Gastroesophageal sphincter (tissue), 4 donors: ENCODE data around the gene BPI. TPM values are rescaled to one million over a fixed set of nuclear protein-coding genes. Genes with fewer than 3 reads are reported as not detected.

Source experiments
- ATAC-seq: fragments of 150-250 bp; one replicate; pipeline ENCODE4 v1.9.1; 2016; ENCODE audit warnings: mild to moderate bottlenecking, moderate library complexity
- H3K27ac ChIP-seq, 4 donors: fragments of 200-600 bp; sonication (generic) in 3 of 4; 1 replicate in 3 of 4; 2 replicates in 1 of 4; pipeline ENCODE4 v1.5.1; 2016 to 2019
- H3K27me3 ChIP-seq: fragments of 200-600 bp; sonication (generic); one replicate; pipeline ENCODE4 v1.5.1; 2019
- H3K36me3 ChIP-seq, 2 donors: fragments of 200-600 bp; sonication (generic); one replicate each; pipeline ENCODE4 v1.5.1; 2019; ENCODE audit warnings: control low read depth in 1 of 2
- H3K4me1 ChIP-seq, 3 donors: fragments of 200-600 bp; sonication (generic); 1 replicate in 2 of 3; 2 replicates in 1 of 3; pipeline ENCODE4 v1.5.1; 2016 to 2019; ENCODE audit warnings: control low read depth in 2 of 3
- H3K4me3 ChIP-seq, 2 donors: fragments of 200-600 bp; sonication (generic); one replicate each; pipeline ENCODE4 v1.5.1; 2019; ENCODE audit warnings: mild to moderate bottlenecking in 1 of 2, moderate library complexity in 1 of 2
- H3K9me3 ChIP-seq, 3 donors: fragments of 200-600 bp; sonication (generic); one replicate each; pipeline ENCODE4 v1.5.1; 2017 to 2019; ENCODE audit warnings: control low read depth in 2 of 3
- EP300 ChIP-seq: sonication (generic); formaldehyde crosslinking; IDR thresholded peaks from one replicate; pipeline ENCODE4 v1.6.1; 2017; ENCODE audit warnings: antibody characterized with exemption, mild to moderate bottlenecking
- POLR2A ChIP-seq, 2 donors: fragments of 450-650 bp; IDR thresholded peaks; one replicate each; pipeline ENCODE4 v1.6.1; 2017; ENCODE audit warnings: antibody characterized with exemption in 2 of 2, mild to moderate bottlenecking in 2 of 2, moderate library complexity in 1 of 2
- POLR2AphosphoS5 ChIP-seq: sonication (generic); formaldehyde crosslinking; IDR thresholded peaks from one replicate; pipeline ENCODE4 v1.6.1; 2017; ENCODE audit warnings: antibody characterized with exemption
- WGBS, 2 donors: methylation state at CpG; one replicate each; pipeline ENCODE4 v1.1.5; 2018; ENCODE audit warnings: low coverage in 1 of 2; 5-methylcytosine and 5-hydroxymethylcytosine counted together
- total RNA-seq, 4 donors: library from RNA; depleted of rRNA; stranded (reverse); fragments of >200 nt; gene quantifications; one replicate each; pipeline ENCODE4 v1.1.0, GENCODE V29; 2016
- TF ChIP-seq, protein P1 (sequence below), 4 experiments: fragments of 200-600 bp in 2 of 4; fragments of 450-650 bp in 2 of 4; sonication (generic) in 1 of 4; IDR thresholded peaks; one replicate each; pipeline ENCODE4 v1.5.1; 2017 to 2019; ENCODE audit warnings: antibody characterized with exemption in 4 of 4, mild to moderate bottlenecking in 2 of 4, moderate library complexity in 2 of 4

Gene BPI
- total RNA-seq, 4 donors from 2014 or later = 0.27 to 0.47 TPM; not detected in 2

DNA sequence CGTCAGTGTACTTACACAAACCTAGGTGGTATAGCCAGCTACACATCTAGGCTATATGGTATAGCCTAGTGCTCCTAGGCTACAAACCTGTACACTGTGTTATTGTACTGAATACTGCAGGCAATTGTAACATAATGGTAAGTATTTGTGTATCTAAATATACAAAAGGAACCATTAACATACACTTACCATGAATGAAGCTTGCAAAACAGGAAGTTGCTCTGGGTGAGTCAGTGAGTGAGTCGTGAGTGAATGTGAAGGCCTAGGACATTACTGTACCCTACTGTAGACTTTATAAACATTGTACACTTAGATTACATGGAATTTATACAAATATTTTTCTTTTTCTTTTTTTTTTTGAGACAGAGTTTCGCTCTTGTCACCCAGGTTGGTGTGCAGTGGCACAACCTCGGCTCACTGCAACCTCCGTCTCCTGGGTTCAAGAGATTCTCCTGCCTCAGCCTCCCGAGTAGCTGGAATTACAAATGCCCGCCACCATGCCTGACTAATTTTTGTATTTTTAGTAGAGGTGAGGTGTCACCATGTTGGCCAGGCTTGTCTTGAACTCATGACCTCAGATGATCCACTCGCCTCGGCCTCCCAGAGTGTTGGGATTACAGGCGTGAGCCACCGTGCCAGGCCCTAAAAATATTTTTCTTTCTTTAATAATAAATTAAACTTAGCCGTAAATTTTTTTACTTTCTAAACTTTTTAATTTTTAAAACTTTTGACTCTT lies 28.0 kb upstream of the BPI start:
- H3K4me3 ChIP-seq = no peak overlapping the region
- WGBS, 2 donors = 70 to 76% methylated on average over 12 of the region's 12 CpGs
- ATAC-seq = no peak
- no peak overlapping the region for H3K27ac ChIP-seq
- H3K27me3 ChIP-seq = no peaks in the 10 kb centered on the region
- TF ChIP-seq POLR2A (IDR thresholded peaks at IDR 0.05) (no peak), EP300 (no peak), POLR2AphosphoS5 (no peak)
- TF ChIP-seq, protein P1, sequence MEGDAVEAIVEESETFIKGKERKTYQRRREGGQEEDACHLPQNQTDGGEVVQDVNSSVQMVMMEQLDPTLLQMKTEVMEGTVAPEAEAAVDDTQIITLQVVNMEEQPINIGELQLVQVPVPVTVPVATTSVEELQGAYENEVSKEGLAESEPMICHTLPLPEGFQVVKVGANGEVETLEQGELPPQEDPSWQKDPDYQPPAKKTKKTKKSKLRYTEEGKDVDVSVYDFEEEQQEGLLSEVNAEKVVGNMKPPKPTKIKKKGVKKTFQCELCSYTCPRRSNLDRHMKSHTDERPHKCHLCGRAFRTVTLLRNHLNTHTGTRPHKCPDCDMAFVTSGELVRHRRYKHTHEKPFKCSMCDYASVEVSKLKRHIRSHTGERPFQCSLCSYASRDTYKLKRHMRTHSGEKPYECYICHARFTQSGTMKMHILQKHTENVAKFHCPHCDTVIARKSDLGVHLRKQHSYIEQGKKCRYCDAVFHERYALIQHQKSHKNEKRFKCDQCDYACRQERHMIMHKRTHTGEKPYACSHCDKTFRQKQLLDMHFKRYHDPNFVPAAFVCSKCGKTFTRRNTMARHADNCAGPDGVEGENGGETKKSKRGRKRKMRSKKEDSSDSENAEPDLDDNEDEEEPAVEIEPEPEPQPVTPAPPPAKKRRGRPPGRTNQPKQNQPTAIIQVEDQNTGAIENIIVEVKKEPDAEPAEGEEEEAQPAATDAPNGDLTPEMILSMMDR (IDR thresholded peaks at IDR 0.05) = no peak
- peaks cover 0 to 19% (median 6%) of the 10 kb centered on the region in 3 donors for H3K4me1 ChIP-seq
- no peaks in the 10 kb centered on the region for H3K36me3 ChIP-seq
- H3K9me3 ChIP-seq = no peaks in the 10 kb centered on the region

DNA sequence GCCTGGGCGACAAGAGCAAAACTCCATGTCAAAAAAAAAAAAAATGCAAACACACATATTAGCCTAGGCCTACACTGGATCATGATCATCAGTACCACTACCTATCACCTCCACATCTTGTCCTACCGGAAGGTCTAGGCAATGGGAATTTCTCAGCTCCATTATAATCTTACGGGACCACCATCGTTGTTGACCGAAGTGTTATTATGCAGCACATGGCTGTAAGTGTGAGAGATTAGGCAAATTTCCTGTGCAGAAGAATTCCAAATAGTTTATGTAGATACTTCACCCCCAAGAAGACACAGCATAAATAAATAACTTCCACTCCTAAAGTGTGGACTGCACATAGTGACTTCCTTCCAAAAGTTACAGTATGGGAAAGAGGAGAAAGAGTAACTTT lies 26.7 kb upstream of the BPI start:
- no peak for TF ChIP-seq POLR2AphosphoS5
- TF ChIP-seq EP300 = no peak
- TF ChIP-seq, protein P1 (IDR thresholded peaks at IDR 0.05) = no peak
- TF ChIP-seq POLR2A (IDR thresholded peaks at IDR 0.05) = no peak
- no peak overlapping the region for H3K27ac ChIP-seq
- H3K27me3 ChIP-seq = no peaks in the 10 kb centered on the region
- peaks cover 0 to 8% (median 0%) of the 10 kb centered on the region in 3 donors for H3K4me1 ChIP-seq
- H3K9me3 ChIP-seq = no peaks in the 10 kb centered on the region
- 86 to 100% methylated on average over 3 to 5 of the region's 5 CpGs for WGBS, 2 donors
- H3K4me3 ChIP-seq = no peak overlapping the region
- no peaks in the 10 kb centered on the region for H3K36me3 ChIP-seq
- no peak for ATAC-seq

DNA sequence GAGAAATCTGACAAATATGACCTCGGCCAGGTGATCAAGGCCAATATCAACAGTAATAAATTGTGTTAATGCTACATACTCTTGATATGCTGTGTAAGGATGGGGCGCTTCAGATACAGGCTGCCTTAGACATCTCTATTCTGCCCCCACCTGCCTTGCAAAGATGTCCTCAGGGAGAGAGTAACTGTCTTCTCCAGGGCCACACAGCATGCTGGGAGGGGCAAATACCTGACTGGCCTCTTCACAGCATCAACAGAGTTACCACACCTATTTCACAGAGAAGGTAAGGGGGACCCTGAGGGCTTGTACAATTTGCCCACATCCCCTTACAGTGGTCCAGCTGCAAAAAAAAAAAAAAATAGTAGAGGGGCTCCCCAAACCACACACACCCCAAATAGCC lies 26.3 kb upstream of the BPI start:
- peaks cover 0 to 8% (median 0%) of the 10 kb centered on the region in 3 donors for H3K4me1 ChIP-seq
- H3K27ac ChIP-seq = no peak overlapping the region
- H3K36me3 ChIP-seq = no peaks in the 10 kb centered on the region
- TF ChIP-seq, protein P1 (IDR thresholded peaks at IDR 0.05) = no peak
- TF ChIP-seq POLR2A (IDR thresholded peaks at IDR 0.05) (no peak), POLR2AphosphoS5 (no peak), EP300 (no peak)
- H3K4me3 ChIP-seq = no peak overlapping the region
- no peak for ATAC-seq
- H3K9me3 ChIP-seq = no peaks in the 10 kb centered on the region
- H3K27me3 ChIP-seq = no peaks in the 10 kb centered on the region
- WGBS, 2 donors = 81 to 100% methylated on average over 2 of the region's 2 CpGs

DNA sequence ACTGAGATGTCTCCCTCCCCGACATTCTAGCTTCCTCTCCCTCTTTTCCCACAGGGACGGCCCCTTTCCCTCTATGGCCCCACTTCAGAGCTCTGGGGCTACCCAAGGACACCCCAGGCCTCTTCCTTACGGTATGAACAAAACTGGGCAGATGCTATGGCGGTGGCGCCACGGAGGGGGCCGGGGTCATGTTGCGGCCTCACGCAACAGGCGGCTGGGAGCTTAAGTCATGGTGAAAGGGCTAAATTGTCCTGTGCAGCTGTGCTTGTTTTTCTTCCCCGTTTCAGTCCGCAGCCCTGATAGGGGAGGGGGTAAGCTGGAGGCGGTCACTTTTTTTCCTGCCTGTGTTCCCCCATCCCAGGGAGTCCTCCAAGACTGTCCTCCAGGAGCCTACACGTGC lies 25.8 kb upstream of the BPI start:
- no peak for ATAC-seq
- 32 to 45% methylated on average over 4 to 13 of the region's 14 CpGs for WGBS, 2 donors

More for the DNA sequence above, 25.8 kb upstream of the BPI start:
- Histone ChIP-seq H3K9me3 (no peaks in the 10 kb centered on the region), H3K27me3 (no peaks in the 10 kb centered on the region), H3K4me1 (peaks cover 0 to 8% (median 0%) of the 10 kb centered on the region in 3 donors), H3K27ac (no peak overlapping the region), H3K4me3 (no peak overlapping the region), H3K36me3 (no peaks in the 10 kb centered on the region)
- TF ChIP-seq POLR2A (IDR thresholded peaks at IDR 0.05) = no peak
- TF ChIP-seq POLR2AphosphoS5 = no peak
- TF ChIP-seq, protein P1 (IDR thresholded peaks at IDR 0.05) = no peak
- TF ChIP-seq EP300 = no peak
